B cell (primary cell): Measurements from ENCODE around the gene IGF2BP3. TPM values are rescaled to one million over a fixed set of nuclear protein-coding genes. Genes with fewer than 3 reads are reported as not detected.

Experiments used
- ATAC-seq: fragments of 200-7000 bp; cut with Tn5 transposase; one replicate; pipeline ENCODE4 v1.10.0; 2021; ENCODE audit warnings: low read depth, mild to moderate bottlenecking, moderate number of reproducible peaks, moderate library complexity
- CTCF ChIA-PET: fragments of 350-600 bp; sonication (Branson Sonifier 250); formaldehyde crosslinking; loops from one replicate; lab custom pipeline; 2021; ENCODE audit warnings: antibody characterized with exemption, inconsistent platforms; lab: Charles Lee
- POLR2A ChIA-PET: fragments of 350-600 bp; sonication (Branson Sonifier 250); formaldehyde crosslinking; loops from one replicate; lab custom pipeline; 2021; ENCODE audit warnings: antibody characterized with exemption; lab: Charles Lee
- DNase-seq: peaks from one replicate; pipeline ENCODE4 v3.0.0; 2013
- H2AFZ ChIP-seq: 2 replicates; pipeline ENCODE4 v1.6.1; 2012; ENCODE audit warnings: mild to moderate bottlenecking, low read depth, low read length; ENCODE audit not compliant: insufficient read depth, poor library complexity, severe bottlenecking
- H3K27ac ChIP-seq, 2 donors: 1 replicate in 1 of 2; 2 replicates in 1 of 2; pipeline ENCODE4 v1.5.1; 2012 to 2013; ENCODE audit warnings: low read length in 2 of 2, mild to moderate bottlenecking in 2 of 2, moderate library complexity in 1 of 2
- H3K27me3 ChIP-seq, 4 experiments: fragments of 200-600 bp in 1 of 4; sonication (generic) in 1 of 4; replicated peaks in 1 of 4; 1 replicate in 2 of 4; 2 replicates in 2 of 4; pipeline versions ENCODE4 v1.6.1 to v1.7.0; 2013 to 2016; ENCODE audit warnings: low read length in 3 of 4, mild to moderate bottlenecking in 2 of 4, mixed read lengths in 1 of 4, moderate library complexity in 1 of 4; ENCODE audit not compliant: insufficient read depth in 4 of 4, control insufficient read depth in 3 of 4; ENCODE audit errors: control extremely low read depth in 1 of 4
- H3K36me3 ChIP-seq, 2 experiments: replicated peaks in 1 of 2; 1 replicate in 1 of 2; 2 replicates in 1 of 2; pipeline versions ENCODE4 v1.6.1 to v1.7.1; 2013; ENCODE audit warnings: low read length in 1 of 2; ENCODE audit not compliant: insufficient read depth in 2 of 2, control insufficient read depth in 1 of 2; ENCODE audit errors: control extremely low read depth in 1 of 2, extremely low read depth in 1 of 2
- H3K4me1 ChIP-seq, 2 donors: fragments of 200-600 bp in 1 of 2; sonication (generic) in 1 of 2; 1 replicate in 1 of 2; 2 replicates in 1 of 2; pipeline versions ENCODE4 v1.5.1 to v1.6.1; 2013 to 2017; ENCODE audit warnings: low read length in 2 of 2; ENCODE audit not compliant: control insufficient read depth in 2 of 2, insufficient read depth in 2 of 2
- H3K4me2 ChIP-seq: replicated peaks from 2 replicates; pipeline ENCODE3; 2012; ENCODE audit warnings: mild to moderate bottlenecking, low read depth, low read length; ENCODE audit not compliant: poor library complexity, severe bottlenecking
- H3K4me3 ChIP-seq, 5 experiments: fragments of 200-600 bp in 1 of 5; sonication (generic) in 1 of 5; 1 replicate in 3 of 5; 2 replicates in 2 of 5; pipeline versions ENCODE4 v1.5.1 to v1.7.0; 2011 to 2016; ENCODE audit warnings: low read length in 4 of 5, mild to moderate bottlenecking in 4 of 5, low read depth in 2 of 5, control low read depth in 1 of 5, moderate library complexity in 1 of 5; ENCODE audit not compliant: insufficient read depth in 1 of 5; ENCODE audit errors: control extremely low read depth in 1 of 5, extremely low read depth in 1 of 5
- H3K79me2 ChIP-seq: fragments of 200-600 bp; sonication (generic); one replicate; pipeline ENCODE4 v1.6.0; 2016; ENCODE audit warnings: low read length; ENCODE audit not compliant: control insufficient read depth, insufficient read depth
- H3K9ac ChIP-seq: fragments of 200-600 bp; sonication (generic); 2 replicates; pipeline ENCODE4 v1.6.1; 2017; ENCODE audit warnings: mild to moderate bottlenecking, low read length, moderate library complexity
- H3K9me3 ChIP-seq, 3 donors: one replicate each; pipeline versions ENCODE4 v1.6.1 to v1.7.1; 2013; ENCODE audit warnings: low read length in 2 of 3; ENCODE audit not compliant: control insufficient read depth in 2 of 3, insufficient read depth in 1 of 3; ENCODE audit errors: control extremely low read depth in 1 of 3
- H4K20me1 ChIP-seq: 2 replicates; pipeline ENCODE4 v1.6.0; 2012; ENCODE audit warnings: mild to moderate bottlenecking, low read length; ENCODE audit not compliant: insufficient read depth, control insufficient read depth, poor library complexity, severe bottlenecking
- H3K27ac Mint-ChIP-seq: one replicate; pipeline ENCODE4 v1.8.0; 2021; ENCODE audit warnings: mixed read lengths
- H3K27me3 Mint-ChIP-seq: one replicate; pipeline ENCODE4 v1.8.0; 2021; ENCODE audit warnings: mixed read lengths
- H3K4me1 Mint-ChIP-seq: one replicate; pipeline ENCODE4 v1.8.0; 2021; ENCODE audit warnings: mixed read lengths
- H3K4me3 Mint-ChIP-seq: one replicate; pipeline ENCODE4 v1.8.0; 2021; ENCODE audit warnings: mixed read lengths
- H3K9me3 Mint-ChIP-seq: one replicate; pipeline ENCODE4 v1.8.0; 2022; ENCODE audit warnings: mixed read lengths; ENCODE audit not compliant: insufficient read depth
- EZH2 ChIP-seq: IDR thresholded peaks from 2 replicates; pipeline ENCODE4 v1.6.1; 2012; ENCODE audit warnings: borderline replicate concordance, low read depth, mild to moderate bottlenecking, moderate library complexity, low read length; ENCODE audit not compliant: insufficient read depth, poor library complexity, severe bottlenecking
- WGBS: methylation state at CpG from one replicate; pipeline ENCODE4 v1.1.5; 2013; ENCODE audit warnings: missing lambda C conversion rate; ENCODE audit not compliant: insufficient coverage; 5-methylcytosine and 5-hydroxymethylcytosine counted together
- intact Hi-C: fragments of 100-400 bp; cut with micrococcal nuclease; formaldehyde crosslinking; loops from one replicate; pipeline ENCODE4 v1.10.0; 2022
- polyA plus RNA-seq: library from polyadenylated mRNA; depleted of rRNA; stranded (reverse); fragments of >200 nt; gene quantifications from 2 replicates; pipeline ENCODE4 v1.2.3, GENCODE V29; 2012
- total RNA-seq, 2 donors: library from RNA; stranded (reverse); fragments of 120-200 nt in 1 of 2; gene quantifications; 1 replicate in 1 of 2; 2 replicates in 1 of 2; pipeline versions ENCODE4 v1.2.3 to v1.2.4, GENCODE V29; 2013 to 2022
- TF ChIP-seq, protein P1 (sequence below): fragments of 200-600 bp; IDR thresholded peaks from one replicate; pipeline ENCODE4 v1.8.0; 2022; ENCODE audit warnings: antibody characterized with exemption, mild to moderate bottlenecking

The IGF2BP3 gene
- total and polyA plus RNA-seq, 2 donors (not counting 1 experiment from before 2014, with no cell fraction given): 0.63 to 10.0 TPM

DNA sequence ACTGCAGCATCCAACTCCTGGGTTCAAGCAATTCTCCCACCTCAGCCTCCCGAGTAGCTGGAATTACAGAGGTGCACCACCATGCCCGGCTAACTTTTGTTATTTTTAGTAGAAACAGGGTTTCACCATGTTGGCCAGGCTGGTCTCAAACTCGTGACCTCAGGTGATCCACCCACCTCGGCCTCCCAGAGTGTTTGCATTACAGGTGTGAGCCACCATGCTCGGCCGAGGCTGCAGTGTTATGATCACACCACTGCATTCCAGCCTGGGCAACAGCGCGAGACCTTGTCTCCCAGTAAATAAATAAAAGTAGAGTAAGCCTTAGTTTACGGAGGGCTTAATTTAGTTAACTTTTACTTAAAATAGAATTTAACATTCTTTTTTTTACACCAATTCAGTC, 23.7 kb upstream of the IGF2BP3 start:
- CTCF ChIA-PET: no interaction called here
- Mint-ChIP-seq H3K27me3 (no peaks in the 10 kb centered on the region), H3K27ac (no peak overlapping the region), H3K4me1 (peaks cover 8% of the 10 kb centered on the region), H3K9me3 (no peaks in the 10 kb centered on the region), H3K4me3 (no peak overlapping the region)
- Histone ChIP-seq H3K4me3 (no peak overlapping the region), H2AFZ (no peak overlapping the region), H3K27ac (no peak overlapping the region), H3K4me1 (peaks cover 5 to 11% of the 10 kb centered on the region in 2 donors), H3K27me3 (no peaks in the 10 kb centered on the region), H3K36me3 (peaks cover 0 to 4% of the 10 kb centered on the region in 2 experiments), H3K79me2 (peaks cover 6% of the 10 kb centered on the region), H3K4me2 (no peak overlapping the region), H3K9me3 (peaks cover 0 to 6% (median 0%) of the 10 kb centered on the region in 3 donors), H4K20me1 (no peaks in the 10 kb centered on the region), H3K9ac (no peak overlapping the region)
- DNase-seq (no peak), ATAC-seq (no peak)
- TF ChIP-seq EZH2: no peak
- TF ChIP-seq, protein P1, sequence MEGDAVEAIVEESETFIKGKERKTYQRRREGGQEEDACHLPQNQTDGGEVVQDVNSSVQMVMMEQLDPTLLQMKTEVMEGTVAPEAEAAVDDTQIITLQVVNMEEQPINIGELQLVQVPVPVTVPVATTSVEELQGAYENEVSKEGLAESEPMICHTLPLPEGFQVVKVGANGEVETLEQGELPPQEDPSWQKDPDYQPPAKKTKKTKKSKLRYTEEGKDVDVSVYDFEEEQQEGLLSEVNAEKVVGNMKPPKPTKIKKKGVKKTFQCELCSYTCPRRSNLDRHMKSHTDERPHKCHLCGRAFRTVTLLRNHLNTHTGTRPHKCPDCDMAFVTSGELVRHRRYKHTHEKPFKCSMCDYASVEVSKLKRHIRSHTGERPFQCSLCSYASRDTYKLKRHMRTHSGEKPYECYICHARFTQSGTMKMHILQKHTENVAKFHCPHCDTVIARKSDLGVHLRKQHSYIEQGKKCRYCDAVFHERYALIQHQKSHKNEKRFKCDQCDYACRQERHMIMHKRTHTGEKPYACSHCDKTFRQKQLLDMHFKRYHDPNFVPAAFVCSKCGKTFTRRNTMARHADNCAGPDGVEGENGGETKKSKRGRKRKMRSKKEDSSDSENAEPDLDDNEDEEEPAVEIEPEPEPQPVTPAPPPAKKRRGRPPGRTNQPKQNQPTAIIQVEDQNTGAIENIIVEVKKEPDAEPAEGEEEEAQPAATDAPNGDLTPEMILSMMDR: no peak
- intact Hi-C loops: no loop called here
- POLR2A ChIA-PET: no interaction called here
- WGBS: 79% methylated on average over 4 of the region's 9 CpGs

DNA sequence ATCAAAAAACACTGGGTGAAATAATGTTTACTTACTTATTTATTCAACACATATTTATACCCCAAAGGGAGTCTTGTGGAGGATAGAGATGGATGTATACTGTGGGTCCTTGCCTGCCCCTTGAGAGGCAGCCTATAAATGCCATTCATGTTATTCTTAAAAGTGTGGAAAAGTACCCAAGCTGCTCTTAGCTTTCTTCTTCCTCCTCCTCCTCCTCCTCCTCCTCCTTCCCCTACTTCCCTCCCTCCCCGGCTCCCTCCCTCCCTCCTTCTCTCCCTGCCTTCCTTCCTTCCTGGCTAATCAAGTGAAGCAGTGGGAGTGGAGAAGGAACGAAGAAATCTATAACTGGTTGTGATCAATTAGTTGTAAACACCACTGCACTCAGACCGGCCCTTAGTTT, 21.2 kb upstream of the IGF2BP3 start:
- peaks cover 6% of the 10 kb centered on the region for H3K79me2 ChIP-seq
- H3K27ac ChIP-seq: no peak overlapping the region
- peaks cover 0 to 6% (median 0%) of the 10 kb centered on the region in 3 donors for H3K9me3 ChIP-seq
- WGBS: no CpG with 5 or more reads among the region's 3 CpGs
- peaks cover 5 to 11% of the 10 kb centered on the region in 2 donors for H3K4me1 ChIP-seq
- H3K36me3 ChIP-seq: no peaks in the 10 kb centered on the region
- ATAC-seq: no peak
- no peaks in the 10 kb centered on the region for H3K27me3 ChIP-seq
- H3K4me3 Mint-ChIP-seq: peak overlapping the region; percentile 88
- TF ChIP-seq, protein P1: no peak
- TF ChIP-seq EZH2: no peak
- H3K4me2 ChIP-seq: peak overlapping the region; percentile 76
- no peaks in the 10 kb centered on the region for H3K9me3 Mint-ChIP-seq
- intact Hi-C loops: loop anchor here (2.0 kb wide), 1 partner anchor 17 kb away; no protein-coding TSS in a partner anchor
- ChIA-PET POLR2A (interaction anchor here (0.7 kb wide), 1 partner anchor 18 kb away, joined by 3 read pairs; no protein-coding TSS in a partner anchor), CTCF (interaction anchor here (0.8 to 2.1 kb wide), 2 partner anchors 17 to 134 kb away, joined by 4 read pairs; no protein-coding TSS in a partner anchor)
- no peak overlapping the region for H2AFZ ChIP-seq
- peaks cover 8% of the 10 kb centered on the region for H3K4me1 Mint-ChIP-seq
- H3K9ac ChIP-seq: no peak overlapping the region
- DNase-seq: no peak
- H4K20me1 ChIP-seq: no peaks in the 10 kb centered on the region
- H3K4me3 ChIP-seq: no peak overlapping the region
- no peaks in the 10 kb centered on the region for H3K27me3 Mint-ChIP-seq
- H3K27ac Mint-ChIP-seq: no peak overlapping the region
